Right forelimb (tissue), 1 donor: Measurements from ENCODE around the gene LHX4.

Experiments
- DNase-seq: peaks from one replicate; pipeline ENCODE4 v3.0.0-alpha.2; 2018

The LHX4 gene

GRCh38 chr1:180312926-180313325, 82.9 kb downstream of the LHX4 start:
- DNase-seq = no peak

- no peak for DNase-seq
These were observed 97.0 kb downstream of the LHX4 start for GRCh38 chr1:180327089-180327488.
